H1 (cell line): ENCODE results near the gene TLE4. TPM values are rescaled to one million over a fixed set of nuclear protein-coding genes. Genes with fewer than 3 reads are reported as not detected.

Experiments used
- ATF2 ChIP-seq: IDR thresholded peaks from 2 replicates; pipeline ENCODE4 v1.6.1; 2012; ENCODE audit warnings: low read length, inconsistent platforms
- SRF ChIP-seq: IDR thresholded peaks from 2 replicates; pipeline ENCODE4 v1.6.1; 2011; ENCODE audit warnings: mild to moderate bottlenecking, low read depth, low read length, moderate library complexity
- polyA plus RNA-seq, 7 experiments: library from polyadenylated mRNA; depleted of rRNA in 3 of 7; stranded (reverse) in 5 of 7; unstranded in 2 of 7; fragments of >200 nt in 5 of 7; fragments of 200-250 nt in 2 of 7; gene quantifications; 1 replicate in 5 of 7; 2 replicates in 1 of 7; 4 replicates in 1 of 7; pipeline versions ENCODE4 v1.2.1 to v1.2.3, GENCODE V29; 2011 to 2013; ENCODE audit warnings: missing spikeins in 2 of 7, mixed read lengths in 2 of 7
- total RNA-seq: library from RNA; stranded (reverse); fragmentation: NEBNext Ultra II Directional; extraction: Animal tissue kit (Norgen Biotek cat#: 25700); gene quantifications from 2 replicates; pipeline ENCODE4 v1.2.1, GENCODE V29; 2021
- TF ChIP-seq, protein P1 (sequence below): fragments of 300-600 bp; sonication (generic); IDR thresholded peaks from 2 replicates; pipeline ENCODE4 v1.7.1; 2012; ENCODE audit warnings: low read length, moderate library complexity, mild to moderate bottlenecking, inconsistent platforms; ENCODE audit not compliant: insufficient replicate concordance

Gene TLE4
- total and polyA plus RNA-seq, 2 of the 8 experiments (the other 6 are each of a cell fraction or from before 2014, with no cell fraction given): 32.4 to 36.9 TPM

DNA sequence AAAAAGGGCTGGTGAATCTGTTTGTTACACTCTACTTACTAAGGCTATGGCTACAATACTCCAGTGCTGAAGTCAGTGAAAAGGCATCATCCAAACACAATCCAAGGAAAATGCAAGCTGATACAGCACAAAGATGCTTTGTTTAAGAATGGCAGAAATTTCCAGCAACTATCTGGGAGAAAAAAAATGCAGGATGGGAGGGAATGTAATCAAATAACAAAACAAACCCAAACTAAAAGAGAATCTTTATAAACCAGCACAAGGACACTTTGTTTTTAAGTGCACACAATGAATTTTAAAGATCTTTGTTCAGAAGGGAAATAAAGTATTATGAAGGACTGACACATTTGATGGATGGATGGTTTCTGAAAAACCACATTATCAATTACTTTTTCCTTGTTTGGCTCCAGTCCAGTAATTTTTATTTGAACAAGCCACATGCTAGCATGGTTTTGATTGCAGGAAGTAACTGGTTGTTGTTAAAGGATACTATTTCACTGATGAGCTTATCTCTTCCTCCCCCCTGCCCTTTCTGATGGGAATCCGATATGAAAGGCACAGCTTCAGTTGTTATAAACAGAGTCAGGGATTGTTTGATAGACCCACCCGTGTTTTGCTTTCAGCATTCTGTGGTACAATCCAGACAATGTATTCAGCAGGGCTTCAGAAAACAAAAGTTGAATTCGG, 12.1 kb upstream of the TLE4 start (continued):
- TF ChIP-seq, protein P1, sequence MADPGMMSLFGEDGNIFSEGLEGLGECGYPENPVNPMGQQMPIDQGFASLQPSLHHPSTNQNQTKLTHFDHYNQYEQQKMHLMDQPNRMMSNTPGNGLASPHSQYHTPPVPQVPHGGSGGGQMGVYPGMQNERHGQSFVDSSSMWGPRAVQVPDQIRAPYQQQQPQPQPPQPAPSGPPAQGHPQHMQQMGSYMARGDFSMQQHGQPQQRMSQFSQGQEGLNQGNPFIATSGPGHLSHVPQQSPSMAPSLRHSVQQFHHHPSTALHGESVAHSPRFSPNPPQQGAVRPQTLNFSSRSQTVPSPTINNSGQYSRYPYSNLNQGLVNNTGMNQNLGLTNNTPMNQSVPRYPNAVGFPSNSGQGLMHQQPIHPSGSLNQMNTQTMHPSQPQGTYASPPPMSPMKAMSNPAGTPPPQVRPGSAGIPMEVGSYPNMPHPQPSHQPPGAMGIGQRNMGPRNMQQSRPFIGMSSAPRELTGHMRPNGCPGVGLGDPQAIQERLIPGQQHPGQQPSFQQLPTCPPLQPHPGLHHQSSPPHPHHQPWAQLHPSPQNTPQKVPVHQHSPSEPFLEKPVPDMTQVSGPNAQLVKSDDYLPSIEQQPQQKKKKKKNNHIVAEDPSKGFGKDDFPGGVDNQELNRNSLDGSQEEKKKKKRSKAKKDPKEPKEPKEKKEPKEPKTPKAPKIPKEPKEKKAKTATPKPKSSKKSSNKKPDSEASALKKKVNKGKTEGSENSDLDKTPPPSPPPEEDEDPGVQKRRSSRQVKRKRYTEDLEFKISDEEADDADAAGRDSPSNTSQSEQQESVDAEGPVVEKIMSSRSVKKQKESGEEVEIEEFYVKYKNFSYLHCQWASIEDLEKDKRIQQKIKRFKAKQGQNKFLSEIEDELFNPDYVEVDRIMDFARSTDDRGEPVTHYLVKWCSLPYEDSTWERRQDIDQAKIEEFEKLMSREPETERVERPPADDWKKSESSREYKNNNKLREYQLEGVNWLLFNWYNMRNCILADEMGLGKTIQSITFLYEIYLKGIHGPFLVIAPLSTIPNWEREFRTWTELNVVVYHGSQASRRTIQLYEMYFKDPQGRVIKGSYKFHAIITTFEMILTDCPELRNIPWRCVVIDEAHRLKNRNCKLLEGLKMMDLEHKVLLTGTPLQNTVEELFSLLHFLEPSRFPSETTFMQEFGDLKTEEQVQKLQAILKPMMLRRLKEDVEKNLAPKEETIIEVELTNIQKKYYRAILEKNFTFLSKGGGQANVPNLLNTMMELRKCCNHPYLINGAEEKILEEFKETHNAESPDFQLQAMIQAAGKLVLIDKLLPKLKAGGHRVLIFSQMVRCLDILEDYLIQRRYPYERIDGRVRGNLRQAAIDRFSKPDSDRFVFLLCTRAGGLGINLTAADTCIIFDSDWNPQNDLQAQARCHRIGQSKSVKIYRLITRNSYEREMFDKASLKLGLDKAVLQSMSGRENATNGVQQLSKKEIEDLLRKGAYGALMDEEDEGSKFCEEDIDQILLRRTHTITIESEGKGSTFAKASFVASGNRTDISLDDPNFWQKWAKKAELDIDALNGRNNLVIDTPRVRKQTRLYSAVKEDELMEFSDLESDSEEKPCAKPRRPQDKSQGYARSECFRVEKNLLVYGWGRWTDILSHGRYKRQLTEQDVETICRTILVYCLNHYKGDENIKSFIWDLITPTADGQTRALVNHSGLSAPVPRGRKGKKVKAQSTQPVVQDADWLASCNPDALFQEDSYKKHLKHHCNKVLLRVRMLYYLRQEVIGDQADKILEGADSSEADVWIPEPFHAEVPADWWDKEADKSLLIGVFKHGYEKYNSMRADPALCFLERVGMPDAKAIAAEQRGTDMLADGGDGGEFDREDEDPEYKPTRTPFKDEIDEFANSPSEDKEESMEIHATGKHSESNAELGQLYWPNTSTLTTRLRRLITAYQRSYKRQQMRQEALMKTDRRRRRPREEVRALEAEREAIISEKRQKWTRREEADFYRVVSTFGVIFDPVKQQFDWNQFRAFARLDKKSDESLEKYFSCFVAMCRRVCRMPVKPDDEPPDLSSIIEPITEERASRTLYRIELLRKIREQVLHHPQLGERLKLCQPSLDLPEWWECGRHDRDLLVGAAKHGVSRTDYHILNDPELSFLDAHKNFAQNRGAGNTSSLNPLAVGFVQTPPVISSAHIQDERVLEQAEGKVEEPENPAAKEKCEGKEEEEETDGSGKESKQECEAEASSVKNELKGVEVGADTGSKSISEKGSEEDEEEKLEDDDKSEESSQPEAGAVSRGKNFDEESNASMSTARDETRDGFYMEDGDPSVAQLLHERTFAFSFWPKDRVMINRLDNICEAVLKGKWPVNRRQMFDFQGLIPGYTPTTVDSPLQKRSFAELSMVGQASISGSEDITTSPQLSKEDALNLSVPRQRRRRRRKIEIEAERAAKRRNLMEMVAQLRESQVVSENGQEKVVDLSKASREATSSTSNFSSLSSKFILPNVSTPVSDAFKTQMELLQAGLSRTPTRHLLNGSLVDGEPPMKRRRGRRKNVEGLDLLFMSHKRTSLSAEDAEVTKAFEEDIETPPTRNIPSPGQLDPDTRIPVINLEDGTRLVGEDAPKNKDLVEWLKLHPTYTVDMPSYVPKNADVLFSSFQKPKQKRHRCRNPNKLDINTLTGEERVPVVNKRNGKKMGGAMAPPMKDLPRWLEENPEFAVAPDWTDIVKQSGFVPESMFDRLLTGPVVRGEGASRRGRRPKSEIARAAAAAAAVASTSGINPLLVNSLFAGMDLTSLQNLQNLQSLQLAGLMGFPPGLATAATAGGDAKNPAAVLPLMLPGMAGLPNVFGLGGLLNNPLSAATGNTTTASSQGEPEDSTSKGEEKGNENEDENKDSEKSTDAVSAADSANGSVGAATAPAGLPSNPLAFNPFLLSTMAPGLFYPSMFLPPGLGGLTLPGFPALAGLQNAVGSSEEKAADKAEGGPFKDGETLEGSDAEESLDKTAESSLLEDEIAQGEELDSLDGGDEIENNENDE: no peak
- TF ChIP-seq SRF (no peak), ATF2 (no peak)
